Activated CD4-positive, alpha-beta T cell treated with anti-CD3 and anti-CD28 coated beads for 1 hour (primary cell): ENCODE data around the gene RHBDL1.

Source experiments
- DNase-seq: peaks from one replicate; pipeline ENCODE4 v3.0.0-alpha.2; 2020

RHBDL1 gene

DNA sequence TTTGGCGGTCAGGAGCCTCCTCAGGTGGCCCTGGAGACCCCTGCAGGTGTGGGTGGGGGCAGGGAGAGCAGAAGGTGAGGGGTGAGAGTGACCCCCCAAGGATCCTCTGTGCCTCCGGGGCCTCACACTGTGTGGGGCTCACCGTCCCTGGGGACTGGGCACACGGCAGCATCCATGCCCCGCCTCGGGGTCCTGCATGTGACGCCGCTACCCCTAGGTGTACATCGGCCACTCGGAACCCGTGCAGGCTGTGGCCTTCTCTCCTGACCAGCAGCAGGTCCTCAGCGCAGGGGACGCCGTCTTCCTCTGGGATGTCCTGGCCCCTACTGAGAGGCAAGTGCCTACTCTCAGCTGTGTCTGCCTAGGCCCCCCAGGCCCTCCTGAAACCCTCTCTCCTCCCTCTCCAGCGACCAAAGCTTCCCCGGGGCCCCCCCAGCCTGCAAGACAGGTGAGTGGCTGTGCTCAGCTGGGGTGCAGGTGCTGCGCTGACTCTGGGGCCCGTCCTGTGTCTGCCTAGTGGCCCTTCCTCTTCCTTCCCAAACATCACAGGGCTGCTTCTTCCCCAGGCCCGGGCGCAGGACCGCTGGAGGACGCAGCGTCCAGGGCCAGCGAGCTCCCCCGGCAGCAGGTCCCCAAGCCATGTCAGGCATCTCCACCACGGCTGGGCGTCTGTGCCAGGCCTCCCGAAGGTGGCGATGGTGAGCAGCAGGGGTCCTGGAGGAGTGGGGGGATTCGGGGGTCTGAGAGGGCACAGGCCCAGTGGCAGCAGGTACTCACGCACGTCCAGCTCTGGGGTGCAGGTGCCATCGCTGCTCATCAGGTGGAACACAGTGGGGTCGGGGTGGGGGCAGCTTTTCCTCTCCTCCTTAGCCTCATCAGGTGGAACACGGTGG is 16.5 kb upstream of the RHBDL1 start:
- no peak for DNase-seq

GRCh38 chr16:659618-660017 is 15.9 kb upstream of the RHBDL1 start:
- no peak for DNase-seq

- no peak for DNase-seq
Measured at GRCh38 chr16:660132-660458, 15.4 kb upstream of the RHBDL1 start.

DNA sequence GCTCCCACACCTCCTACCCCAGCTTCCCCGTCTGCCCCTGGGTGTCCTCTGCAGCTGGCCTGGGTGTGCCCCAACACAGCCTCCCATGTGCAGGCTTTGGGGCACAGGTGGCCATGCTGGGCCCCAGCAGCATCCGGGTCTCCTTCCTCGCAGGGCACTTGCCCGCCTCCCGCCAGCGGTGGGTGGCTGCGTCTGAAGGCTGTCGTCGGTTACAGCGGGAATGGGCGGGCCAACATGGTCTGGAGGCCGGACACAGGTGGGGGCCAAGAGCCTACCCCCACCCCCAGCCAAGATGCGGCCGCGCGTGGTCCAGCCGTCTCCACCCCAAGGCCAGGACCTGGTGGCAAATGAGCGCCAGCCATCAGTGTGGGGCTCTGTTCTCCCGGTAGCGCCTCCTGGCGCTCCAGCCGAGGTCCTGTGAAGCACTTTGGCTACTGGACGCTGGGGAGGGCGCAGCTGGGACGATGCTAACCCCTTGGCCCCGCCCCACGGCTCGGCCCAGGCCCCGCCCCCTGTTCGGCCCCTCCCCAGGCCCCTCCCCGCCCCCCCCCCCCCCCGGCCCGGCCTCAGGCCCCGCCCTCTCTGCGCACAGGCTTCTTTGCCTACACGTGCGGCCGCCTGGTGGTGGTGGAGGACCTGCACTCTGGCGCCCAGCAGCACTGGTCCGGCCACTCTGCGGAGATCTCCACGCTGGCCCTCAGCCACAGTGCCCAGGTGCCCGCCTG is 14.8 kb upstream of the RHBDL1 start:
- peak; percentile 58 for DNase-seq

DNA sequence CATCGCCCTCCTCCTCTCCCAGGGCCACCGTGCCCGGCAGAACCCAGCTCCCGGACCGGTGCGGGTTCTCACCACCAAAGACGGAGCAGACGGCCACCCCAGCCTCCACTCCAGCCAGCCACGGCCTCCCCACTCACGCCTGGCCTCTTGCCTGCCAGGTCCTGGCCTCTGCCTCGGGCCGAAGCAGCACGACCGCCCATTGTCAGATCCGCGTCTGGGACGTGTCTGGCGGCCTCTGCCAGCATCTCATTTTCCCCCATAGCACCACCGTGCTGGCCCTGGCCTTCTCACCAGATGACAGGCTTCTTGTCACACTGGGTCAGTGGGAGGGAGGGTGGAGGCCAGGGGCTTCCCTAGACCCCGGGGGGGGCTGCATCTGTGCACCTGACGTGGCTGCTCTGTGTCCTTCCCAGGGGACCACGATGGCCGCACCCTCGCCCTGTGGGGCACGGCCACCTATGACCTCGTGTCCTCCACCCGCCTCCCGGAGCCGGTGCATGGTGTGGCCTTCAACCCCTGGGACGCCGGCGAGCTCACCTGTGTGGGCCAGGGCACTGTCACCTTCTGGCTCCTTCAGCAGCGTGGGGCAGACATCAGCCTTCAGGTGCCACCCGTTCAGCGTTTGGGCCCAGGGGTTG is 14.2 kb upstream of the RHBDL1 start:
- DNase-seq = no peak

DNA sequence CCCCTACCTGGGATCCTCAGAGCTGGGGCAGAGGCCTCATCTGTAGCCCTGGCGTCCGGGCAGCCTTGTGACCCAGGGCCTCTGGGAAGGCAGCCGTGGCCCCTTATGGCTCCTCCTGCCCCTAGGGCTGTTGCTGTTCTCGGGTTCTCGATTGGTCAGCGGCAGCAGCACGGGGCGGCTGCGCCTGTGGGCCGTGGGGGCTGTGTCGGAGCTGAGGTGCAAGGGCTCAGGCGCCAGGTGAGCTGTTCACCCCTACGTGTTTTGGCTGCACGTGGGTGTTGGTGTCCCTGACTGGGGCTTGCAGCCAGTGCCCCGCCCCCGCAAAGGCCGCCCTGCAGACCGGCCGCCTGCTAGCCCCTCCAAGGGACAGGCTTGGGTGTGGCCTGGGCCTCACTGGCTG is 13.4 kb upstream of the RHBDL1 start:
- DNase-seq = no peak

DNA sequence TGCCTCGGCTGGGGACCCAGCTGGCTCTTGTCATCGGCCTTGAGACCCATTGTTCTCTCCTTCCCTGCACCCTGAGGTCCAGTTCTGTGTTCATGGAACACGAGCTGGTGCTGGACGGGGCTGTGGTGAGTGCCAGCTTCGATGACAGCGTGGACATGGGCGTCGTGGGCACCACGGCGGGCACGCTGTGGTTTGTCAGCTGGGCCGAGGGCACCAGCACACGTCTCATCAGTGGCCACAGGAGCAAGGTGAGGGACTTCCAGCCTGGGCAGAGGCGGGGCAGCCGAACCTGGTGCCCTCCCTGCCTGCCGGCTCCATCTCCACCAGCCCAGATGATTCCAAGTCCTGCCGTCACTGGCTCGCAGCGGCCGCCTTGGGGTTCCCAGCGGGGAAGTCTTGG is 12.9 kb upstream of the RHBDL1 start:
- DNase-seq = no peak

GRCh38 chr16:666572-666971 is 8.9 kb upstream of the RHBDL1 start:
- no peak for DNase-seq

- no peak for DNase-seq
Measured at GRCh38 chr16:667113-667779, 8.2 kb upstream of the RHBDL1 start.

DNA sequence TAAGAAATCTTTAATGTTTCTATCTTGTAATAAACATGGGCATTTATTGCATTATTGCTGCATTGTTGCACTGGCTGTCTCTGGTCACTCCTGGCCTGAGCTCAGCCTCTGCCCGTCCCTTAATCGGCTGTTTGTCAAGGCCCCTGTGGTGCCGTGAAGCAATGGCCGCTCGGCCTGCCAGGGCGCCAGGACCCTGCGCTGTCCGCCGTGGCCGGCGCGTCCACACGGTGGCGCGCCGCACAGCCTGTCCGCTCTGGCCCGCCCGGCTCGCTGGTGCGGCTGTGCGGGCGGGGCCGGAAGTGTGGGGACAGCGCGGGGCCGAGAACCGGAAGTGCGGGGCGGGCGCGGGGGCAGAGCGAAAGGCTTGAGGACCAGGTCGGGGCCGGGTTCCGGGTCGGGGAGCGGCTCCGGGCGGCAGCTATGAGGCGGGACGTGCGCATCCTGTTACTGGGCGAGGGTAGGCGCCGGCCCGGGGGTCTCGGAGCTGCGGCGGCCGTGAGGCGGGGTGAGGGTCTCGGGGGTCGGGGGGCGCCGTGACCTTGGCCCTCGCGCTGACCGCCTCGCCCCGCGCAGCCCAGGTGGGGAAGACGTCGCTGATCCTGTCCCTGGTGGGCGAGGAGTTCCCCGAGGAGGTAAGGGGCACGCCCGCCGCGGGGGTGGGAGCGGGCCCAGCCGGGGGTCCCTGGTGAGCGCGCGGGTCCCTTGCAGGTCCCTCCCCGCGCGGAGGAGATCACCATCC is 7.5 kb upstream of the RHBDL1 start, which contains the start of gene RHOT2:
Gene RHOT2, plus strand, starts transcription at position 353 of the 739 bp plus-strand sequence. Its CDS starts 68 bp downstream, at position 421.
- peak; percentile 86 for DNase-seq

- DNase-seq = no peak
Measured at GRCh38 chr16:668519-669171, 6.8 kb upstream of the RHBDL1 start.

DNA sequence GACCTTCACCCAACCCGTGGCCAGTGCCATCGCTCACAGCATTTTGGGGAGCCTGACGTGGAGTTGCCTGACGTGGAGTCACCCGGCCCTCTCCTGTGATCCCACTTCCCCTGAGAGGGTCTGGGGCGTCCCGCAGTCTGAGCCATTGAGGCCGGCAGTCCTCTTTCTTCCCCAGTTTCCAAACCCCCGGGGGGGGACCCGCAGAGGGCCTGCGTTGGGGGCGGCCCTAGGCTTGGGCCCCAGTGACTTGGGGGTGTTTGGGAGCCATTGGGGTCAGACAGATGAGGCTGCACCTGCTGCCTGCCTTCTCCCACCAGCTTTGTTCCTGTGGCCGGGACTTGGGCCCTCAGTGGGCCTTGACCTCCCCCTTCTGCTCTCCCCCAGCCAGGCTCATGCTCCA is 5.8 kb upstream of the RHBDL1 start:
- no peak for DNase-seq

GRCh38 chr16:670485-671352 is 4.8 kb upstream of the RHBDL1 start:
- DNase-seq = no peak

GRCh38 chr16:671353-672131 is 3.9 kb upstream of the RHBDL1 start:
- DNase-seq = no peak

DNA sequence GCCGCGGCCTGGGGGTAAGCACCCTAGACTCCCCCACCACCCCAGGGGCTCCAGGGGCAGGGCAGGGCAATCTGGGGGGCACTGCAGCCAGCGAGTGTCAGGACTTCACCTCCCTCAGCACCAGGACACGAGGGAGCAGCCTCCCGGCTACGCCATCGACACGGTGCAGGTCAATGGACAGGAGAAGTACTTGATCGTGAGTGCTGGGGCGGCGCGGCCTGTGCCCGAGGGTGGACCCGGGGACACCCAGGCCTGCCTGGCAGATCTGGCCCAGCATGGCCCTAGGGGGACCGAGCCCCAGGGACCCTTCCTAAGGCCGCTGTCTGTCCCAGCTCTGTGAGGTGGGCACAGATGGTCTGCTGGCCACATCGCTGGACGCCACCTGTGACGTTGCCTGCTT is 3.1 kb upstream of the RHBDL1 start:
- DNase-seq = no peak

GRCh38 chr16:672851-673250 is 2.6 kb upstream of the RHBDL1 start:
- DNase-seq = no peak

GRCh38 chr16:673399-673991 is 2.0 kb upstream of the RHBDL1 start:
- DNase-seq = no peak

GRCh38 chr16:674214-674881 is 1.1 kb upstream of the RHBDL1 start:
- DNase-seq = no peak
